Gastrocnemius medialis (tissue), 4 donors: Measurements from ENCODE around the gene PRDM16. TPM values are rescaled to one million over a fixed set of nuclear protein-coding genes. Genes with fewer than 3 reads are reported as not detected.

ENCODE experiments used
- ATAC-seq, 2 donors: fragments of 150-250 bp; one replicate each; pipeline ENCODE4 v1.9.1; 2016
- DNase-seq, 2 donors: peaks; one replicate each; pipeline ENCODE4 v3.0.0-alpha.2; 2019
- H3K27ac ChIP-seq, 4 donors: fragments of 200-600 bp; sonication (generic); 1 replicate in 1 of 4; 2 replicates in 3 of 4; pipeline ENCODE4 v1.5.1; 2016 to 2018; ENCODE audit warnings: mild to moderate bottlenecking in 2 of 4, moderate library complexity in 1 of 4
- H3K27me3 ChIP-seq, 3 donors: fragments of 200-600 bp; sonication (generic) in 2 of 3; 1 replicate in 1 of 3; 2 replicates in 2 of 3; pipeline versions ENCODE4 v1.5.1 to v1.6.0; 2016 to 2019; ENCODE audit warnings: mild to moderate bottlenecking in 1 of 3, moderate library complexity in 1 of 3
- H3K36me3 ChIP-seq, 2 donors: fragments of 200-600 bp; sonication (generic) in 1 of 2; one replicate each; pipeline ENCODE4 v1.5.1; 2017 to 2018
- H3K4me1 ChIP-seq, 2 donors: fragments of 200-600 bp; sonication (generic) in 1 of 2; one replicate each; pipeline ENCODE4 v1.5.1; 2016 to 2017; ENCODE audit warnings: mild to moderate bottlenecking in 2 of 2
- H3K4me3 ChIP-seq, 4 donors: fragments of 200-600 bp; sonication (generic) in 3 of 4; 1 replicate in 1 of 4; 2 replicates in 3 of 4; pipeline ENCODE4 v1.5.1; 2016 to 2019; ENCODE audit warnings: mild to moderate bottlenecking in 2 of 4
- H3K9me3 ChIP-seq, 3 donors: fragments of 200-600 bp; sonication (generic) in 2 of 3; 1 replicate in 1 of 3; 2 replicates in 2 of 3; pipeline ENCODE4 v1.5.1; 2016 to 2019
- CTCF ChIP-seq, 5 experiments: fragments of 450-650 bp in 3 of 5; fragments of 200-600 bp in 2 of 5; sonication (generic) in 2 of 5; IDR thresholded peaks in 4 of 5; conservative IDR thresholded peaks in 1 of 5; 1 replicate in 4 of 5; 2 replicates in 1 of 5; pipeline ENCODE4 v1.5.1; 2016 to 2019; ENCODE audit warnings: antibody characterized with exemption in 5 of 5, mild to moderate bottlenecking in 3 of 5, moderate library complexity in 3 of 5
- POLR2A ChIP-seq, 2 donors: fragments of 450-650 bp; IDR thresholded peaks; one replicate each; pipeline ENCODE4 v1.6.1; 2017; ENCODE audit warnings: antibody characterized with exemption in 2 of 2, mild to moderate bottlenecking in 2 of 2, moderate library complexity in 2 of 2
- in situ Hi-C, 4 donors: fragments of 200-750 bp; cut with MboI; loops; one replicate each; pipeline versions ENCODE4 v1.15.0 to v1.8.0; 2017; ENCODE audit warnings: low sequenced_read_pairs in 4 of 4
- intact Hi-C: fragments of 100-400 bp; cut with DNase I; formaldehyde crosslinking; loops from one replicate; pipeline ENCODE4 v1.15.1; 2023; ENCODE audit warnings: low total_unique reads
- total RNA-seq, 4 donors: library from RNA; depleted of rRNA; stranded (reverse); fragments of >200 nt; gene quantifications; one replicate each; pipeline versions ENCODE4 v1.1.0 to v1.2.3, GENCODE V29; 2016

PRDM16 gene
- total RNA-seq, 4 donors from 2014 or later: 0.03 to 0.19 (median 0.17) TPM

- no peaks in the 10 kb centered on the region for H3K4me1 ChIP-seq
- no peak overlapping the region for H3K4me3 ChIP-seq
- no peak overlapping the region for H3K27ac ChIP-seq
- H3K36me3 ChIP-seq: no peaks in the 10 kb centered on the region
- intact Hi-C loops (no loop called here), in situ Hi-C loops (no loop called here)
- peaks cover 27 to 38% (median 37%) of the 10 kb centered on the region in 3 donors for H3K27me3 ChIP-seq
- TF ChIP-seq CTCF (IDR thresholded peaks at IDR 0.05 in 4 of 5, conservative IDR thresholded peaks at IDR 0.05 in 1 of 5): no peak
- TF ChIP-seq POLR2A (IDR thresholded peaks at IDR 0.05): no peak
- no peak for ATAC-seq
- no peak for DNase-seq
- H3K9me3 ChIP-seq: no peaks in the 10 kb centered on the region
These were observed 176.8 kb downstream of the PRDM16 start for GRCh38 chr1:3245768-3246167.

DNA sequence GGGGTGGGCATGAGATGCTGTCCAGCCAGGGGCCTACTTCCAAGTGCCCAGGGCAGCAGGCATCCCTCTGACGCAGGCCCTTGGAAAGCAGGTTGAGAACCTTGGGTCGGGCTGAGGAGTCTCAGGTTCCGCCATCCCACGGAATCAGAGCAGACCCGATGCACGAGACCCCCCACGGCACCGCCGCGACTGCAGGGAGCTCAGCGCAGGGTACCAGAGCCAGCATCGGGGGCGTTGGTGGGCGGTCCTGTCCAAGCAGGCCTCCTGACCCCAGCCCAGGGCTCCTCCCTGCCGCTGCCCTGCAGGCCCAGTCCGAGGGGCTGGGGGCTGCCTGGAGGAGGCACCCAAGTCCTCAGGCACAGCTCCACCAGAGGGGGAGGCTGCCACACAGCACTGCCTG is 177.2 kb downstream of the PRDM16 start:
- TF ChIP-seq POLR2A (IDR thresholded peaks at IDR 0.05) (no peak), CTCF (IDR thresholded peaks at IDR 0.05 in 4 of 5, conservative IDR thresholded peaks at IDR 0.05 in 1 of 5) (no peak)
- in situ Hi-C loops: no loop called here
- Histone ChIP-seq H3K4me3 (no peak overlapping the region), H3K4me1 (no peaks in the 10 kb centered on the region), H3K9me3 (no peaks in the 10 kb centered on the region), H3K27me3 (peaks cover 22 to 36% (median 33%) of the 10 kb centered on the region in 3 donors), H3K27ac (no peak overlapping the region), H3K36me3 (no peaks in the 10 kb centered on the region)
- no peak for ATAC-seq
- intact Hi-C loops: no loop called here
- DNase-seq: no peak

DNA sequence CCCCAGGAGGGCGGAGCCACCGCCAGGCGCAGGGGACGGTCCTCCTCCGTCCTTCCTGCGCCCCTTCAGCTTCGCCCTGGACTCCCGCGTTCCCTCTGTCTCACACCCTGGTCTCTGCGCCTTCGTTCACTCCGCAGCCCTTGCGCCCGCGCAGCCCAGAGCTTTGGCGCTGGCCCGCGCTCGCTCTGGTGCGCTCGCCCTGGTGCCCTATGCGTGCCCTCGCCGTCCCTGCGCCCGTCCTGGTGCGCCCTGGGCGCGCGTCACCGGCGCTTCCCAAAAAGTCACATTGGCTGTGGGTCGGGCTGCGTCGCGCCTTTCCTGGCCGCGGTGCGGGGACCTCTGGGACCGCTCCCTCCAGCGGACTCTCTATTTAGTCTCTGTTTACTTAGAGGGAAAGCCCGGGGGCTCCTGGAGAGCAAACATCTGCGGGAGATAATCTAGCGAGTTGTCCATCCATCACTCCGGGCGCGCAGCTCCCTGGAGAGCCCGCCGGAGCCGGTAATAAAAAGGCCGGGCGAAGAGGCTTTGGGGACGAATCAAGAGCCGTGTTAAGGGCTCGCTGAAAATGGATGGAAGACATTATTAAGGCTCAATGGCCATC is 178.6 kb downstream of the PRDM16 start:
- Histone ChIP-seq H3K9me3 (no peaks in the 10 kb centered on the region), H3K4me1 (no peaks in the 10 kb centered on the region), H3K36me3 (no peaks in the 10 kb centered on the region), H3K4me3 (no peak overlapping the region), H3K27me3 (peaks cover 14 to 30% (median 29%) of the 10 kb centered on the region in 3 donors), H3K27ac (no peak overlapping the region)
- in situ Hi-C loops (no loop called here), intact Hi-C loops (no loop called here)
- no peak for TF ChIP-seq CTCF (IDR thresholded peaks at IDR 0.05 in 4 of 5, conservative IDR thresholded peaks at IDR 0.05 in 1 of 5)
- TF ChIP-seq POLR2A (IDR thresholded peaks at IDR 0.05): no peak
- ATAC-seq (no peak), DNase-seq (no peak)

GRCh38 chr1:3248155-3249141 is 179.4 kb downstream of the PRDM16 start:
- no peak for ATAC-seq
- in situ Hi-C loops: no loop called here
- H3K4me1 ChIP-seq: no peaks in the 10 kb centered on the region
- TF ChIP-seq POLR2A (IDR thresholded peaks at IDR 0.05): no peak
- no peak for TF ChIP-seq CTCF (IDR thresholded peaks at IDR 0.05 in 4 of 5, conservative IDR thresholded peaks at IDR 0.05 in 1 of 5)
- no peaks in the 10 kb centered on the region for H3K9me3 ChIP-seq
- H3K27ac ChIP-seq: no peak overlapping the region
- peaks cover 9 to 28% (median 23%) of the 10 kb centered on the region in 3 donors for H3K27me3 ChIP-seq
- H3K4me3 ChIP-seq: no peak overlapping the region
- DNase-seq: no peak
- H3K36me3 ChIP-seq: no peaks in the 10 kb centered on the region
- intact Hi-C loops: no loop called here
